Ramos (cell line): ENCODE measurements around the gene HDAC1.

ENCODE experiments used
- in situ Hi-C: fragments of 300-500 bp; cut with MboI; formaldehyde crosslinking; loops from one replicate; pipeline ENCODE4 v1.14.3; 2022; ENCODE audit warnings: low sequenced_read_pairs; ENCODE audit not compliant: unreplicated experiment

HDAC1 gene

GRCh38 chr1:32321712-32322291 lies 29.9 kb downstream of the HDAC1 start:
- in situ Hi-C loops, result loop anchor here (10.0 kb wide), 1 partner anchor 107 kb away; no protein-coding TSS in a partner anchor

- in situ Hi-C loops, result loop anchor here (10.0 kb wide), 1 partner anchor 112 kb away; no protein-coding TSS in a partner anchor
Measured at GRCh38 chr1:32327204-32327603, 35.3 kb downstream of the HDAC1 start.

- in situ Hi-C loops, result loop anchor here (10.0 kb wide), 1 partner anchor 115 kb away; no protein-coding TSS in a partner anchor
Measured at GRCh38 chr1:32329931-32330466, 38.1 kb downstream of the HDAC1 start.

GRCh38 chr1:32330558-32331151 lies 38.8 kb downstream of the HDAC1 start:
- in situ Hi-C loops, result no loop called here

DNA sequence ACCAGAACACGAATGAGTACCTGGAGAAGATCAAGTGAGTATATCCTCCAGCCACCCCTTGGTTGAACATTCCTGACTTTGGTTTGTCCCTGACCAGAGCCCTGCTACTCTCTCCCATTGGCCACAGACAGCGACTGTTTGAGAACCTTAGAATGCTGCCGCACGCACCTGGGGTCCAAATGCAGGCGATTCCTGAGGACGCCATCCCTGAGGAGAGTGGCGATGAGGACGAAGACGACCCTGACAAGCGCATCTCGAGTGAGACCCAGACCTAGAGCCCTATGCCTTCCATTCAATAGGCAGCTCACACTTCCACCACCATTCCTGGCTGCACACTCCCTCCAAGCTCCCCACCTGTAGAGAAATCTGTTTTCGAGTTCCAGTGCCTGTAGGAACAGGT lies 39.7 kb downstream of the HDAC1 start:
- in situ Hi-C loops, result no loop called here

DNA sequence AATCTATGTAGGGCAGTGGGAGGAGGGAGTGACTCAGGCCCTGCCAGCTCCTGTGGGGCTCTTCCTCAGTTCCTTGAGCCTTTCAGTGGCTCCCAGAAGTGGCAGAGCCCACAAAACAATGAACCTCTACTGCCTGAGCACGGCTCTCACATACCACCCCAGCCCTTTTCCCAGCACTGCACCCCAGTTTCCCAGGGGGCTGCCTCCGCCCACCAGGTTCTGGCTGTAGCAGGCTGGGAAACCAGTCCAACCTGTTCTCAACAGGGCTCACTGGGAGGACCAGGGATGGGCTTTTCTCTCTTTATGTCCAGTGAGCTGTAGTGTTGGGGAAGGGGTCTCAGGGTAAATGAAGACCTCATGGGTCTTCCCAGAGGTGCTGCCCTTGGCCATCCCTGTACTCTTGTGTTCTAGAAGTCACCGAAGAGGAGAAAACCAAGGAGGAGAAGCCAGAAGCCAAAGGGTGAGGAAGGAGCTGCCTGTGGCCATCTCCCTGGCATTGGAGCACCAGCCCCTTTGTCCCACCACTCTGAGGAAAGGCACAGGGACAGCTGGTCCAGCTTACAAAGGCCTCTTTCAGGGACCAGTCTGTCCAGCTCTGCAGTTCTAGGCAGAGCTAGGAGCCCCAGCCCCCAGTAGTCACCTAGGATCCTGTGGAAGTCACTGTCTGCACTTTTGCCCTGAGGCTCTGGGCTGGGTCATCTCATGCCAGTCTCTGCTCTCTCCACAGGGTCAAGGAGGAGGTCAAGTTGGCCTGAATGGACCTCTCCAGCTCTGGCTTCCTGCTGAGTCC lies 40.6 kb downstream of the HDAC1 start:
- in situ Hi-C loops, result no loop called here

GRCh38 chr1:32333251-32333963 lies 41.5 kb downstream of the HDAC1 start:
- in situ Hi-C loops, result no loop called here

DNA sequence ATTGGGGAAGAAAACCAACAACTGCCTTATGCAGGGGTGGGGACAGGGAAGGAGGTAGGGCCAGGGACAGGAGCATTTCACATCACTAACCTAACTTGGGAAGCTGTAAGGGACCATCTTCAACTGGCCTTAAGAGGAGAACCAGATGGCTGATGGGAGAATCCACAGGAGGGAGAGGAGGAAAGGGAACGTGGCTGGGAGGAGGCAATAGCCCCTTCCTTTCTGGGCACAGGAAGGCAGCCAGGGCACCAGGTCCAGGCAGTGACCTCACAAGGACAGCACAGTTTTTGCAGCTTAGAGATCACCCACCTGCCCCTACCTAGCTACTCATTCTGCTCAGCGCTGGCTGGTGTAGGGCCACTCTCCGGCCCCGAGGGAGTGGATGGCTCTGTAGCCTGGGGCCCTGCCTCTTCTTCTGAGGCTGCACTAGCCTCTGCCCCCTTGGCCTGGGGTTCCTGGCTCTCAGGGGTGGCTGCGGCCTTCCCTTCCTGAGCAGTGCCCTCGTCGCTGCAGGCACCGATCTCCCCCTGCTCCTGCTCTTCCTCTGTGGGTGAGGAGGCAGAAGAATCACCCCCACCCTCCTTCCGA lies 42.5 kb downstream of the HDAC1 start:
- in situ Hi-C loops, result no loop called here

GRCh38 chr1:32334864-32335534 lies 43.1 kb downstream of the HDAC1 start:
- in situ Hi-C loops, result no loop called here

DNA sequence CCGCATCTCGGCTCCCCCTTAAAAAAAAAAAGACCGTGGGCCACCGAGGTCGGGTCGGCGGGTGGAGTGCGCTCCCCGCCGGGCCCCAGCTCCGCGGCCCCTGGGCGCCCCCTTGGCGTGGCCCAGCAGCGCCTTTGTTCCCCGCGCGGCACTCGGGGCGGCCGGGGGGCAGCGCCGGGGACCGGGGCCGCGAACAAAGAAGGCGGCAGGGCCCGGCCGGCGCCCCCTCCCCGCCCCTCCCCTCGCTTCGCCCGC lies 43.6 kb downstream of the HDAC1 start:
- in situ Hi-C loops, result no loop called here

GRCh38 chr1:32335790-32336590 lies 44.1 kb downstream of the HDAC1 start, which contains the start of gene MARCKSL1:
Gene MARCKSL1, minus strand, starts transcription at chr1:32336233. Its CDS starts 200 bp downstream, at chr1:32336033.
- in situ Hi-C loops, result no loop called here

- in situ Hi-C loops, result no loop called here
Measured at GRCh38 chr1:32336591-32336932, 44.7 kb downstream of the HDAC1 start.

GRCh38 chr1:32336963-32337675 lies 45.2 kb downstream of the HDAC1 start:
- in situ Hi-C loops, result no loop called here

GRCh38 chr1:32337855-32338636 lies 46.2 kb downstream of the HDAC1 start:
- in situ Hi-C loops, result no loop called here

DNA sequence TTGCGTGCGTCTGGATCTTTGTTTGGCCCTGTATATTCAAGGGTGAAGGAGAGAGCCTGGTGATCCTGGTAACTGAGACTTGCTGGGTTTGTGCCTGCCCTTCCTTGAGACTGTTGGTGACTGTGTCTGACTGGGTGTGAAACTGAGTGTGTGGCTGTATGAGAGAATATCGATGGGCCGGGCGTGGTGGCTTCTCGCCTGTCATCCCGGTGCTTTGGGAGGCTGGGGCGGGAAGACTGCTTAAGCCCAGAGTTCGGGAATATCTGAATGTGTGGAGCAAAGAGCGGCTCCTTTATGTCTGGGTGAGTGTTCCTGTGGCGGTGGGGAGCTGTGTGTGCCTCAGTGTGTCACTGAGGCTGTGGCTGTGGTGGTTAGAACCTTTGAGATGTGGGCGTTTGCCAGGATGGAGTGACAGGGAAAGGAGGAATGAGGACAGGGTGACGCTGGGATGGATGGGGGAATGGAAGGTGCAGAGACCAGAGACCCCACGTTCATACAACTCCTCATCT lies 46.8 kb downstream of the HDAC1 start:
- in situ Hi-C loops, result no loop called here

GRCh38 chr1:32339363-32339978 lies 47.6 kb downstream of the HDAC1 start:
- in situ Hi-C loops, result no loop called here

GRCh38 chr1:32341186-32341757 lies 49.4 kb downstream of the HDAC1 start:
- in situ Hi-C loops, result no loop called here
